GM19238 (cell line): Measurements from ENCODE around the gene PLCG1.
"Not testable (repeated sequence)": the region's sequence is repeated elsewhere in the genome, so short reads cannot be mapped to it uniquely, and the experiment has no call there.

ENCODE experiments used
- DNase-seq: peaks from one replicate; pipeline ENCODE4 v3.0.0; 2011; ENCODE audit warnings: low spot score; ENCODE audit not compliant: insufficient read length

Gene PLCG1

GRCh38 chr20:41136680-41137613 is at the start of gene PLCG1:
PLCG1 (plus strand) TSS chr20:41137543; CDS start chr20:41137642, 99 bp downstream.
- peak; percentile 94 for DNase-seq

- DNase-seq: no peak
These were observed 49.6 kb upstream of the PLCG1 start for GRCh38 chr20:41087777-41088176.

- no peak for DNase-seq
These were observed 47.8 kb upstream of the PLCG1 start for GRCh38 chr20:41089555-41089954.

GRCh38 chr20:41091927-41092326 is 45.4 kb upstream of the PLCG1 start:
- DNase-seq: no peak

- DNase-seq: no peak
These were observed 42.8 kb upstream of the PLCG1 start for GRCh38 chr20:41094353-41095055.

- peak; percentile 23 for DNase-seq
These were observed 42.0 kb upstream of the PLCG1 start for GRCh38 chr20:41095110-41095969.

- DNase-seq: no peak
These were observed 38.6 kb upstream of the PLCG1 start for GRCh38 chr20:41098703-41099250.

GRCh38 chr20:41100001-41100480 is 37.3 kb upstream of the PLCG1 start:
- DNase-seq: no peak

GRCh38 chr20:41101660-41102059 is 35.7 kb upstream of the PLCG1 start:
- DNase-seq: no peak

GRCh38 chr20:41108531-41108930 is 28.8 kb upstream of the PLCG1 start:
- DNase-seq: no peak

- no peak for DNase-seq
These were observed 27.3 kb upstream of the PLCG1 start for GRCh38 chr20:41110012-41110411.

- no peak for DNase-seq
These were observed 26.3 kb upstream of the PLCG1 start for GRCh38 chr20:41110930-41111577.

GRCh38 chr20:41111578-41111951 is 25.8 kb upstream of the PLCG1 start:
- DNase-seq: no peak

GRCh38 chr20:41116282-41116956 is 20.9 kb upstream of the PLCG1 start:
- DNase-seq: no peak

GRCh38 chr20:41118159-41118558 is 19.2 kb upstream of the PLCG1 start:
- DNase-seq: not testable (repeated sequence)

- DNase-seq: no peak
These were observed 18.7 kb upstream of the PLCG1 start for GRCh38 chr20:41118632-41119031.

GRCh38 chr20:41119614-41120561 is 17.5 kb upstream of the PLCG1 start:
- DNase-seq: no peak

GRCh38 chr20:41121399-41121798 is 15.9 kb upstream of the PLCG1 start:
- DNase-seq: no peak

- no peak for DNase-seq
These were observed 13.7 kb upstream of the PLCG1 start for GRCh38 chr20:41123631-41124030.
